GM21360 (cell line): ENCODE data around the gene BTF3L4.
"Not testable (repeated sequence)": the region's sequence is repeated elsewhere in the genome, so short reads cannot be mapped to it uniquely, and the experiment has no call there.

Source experiments
- ATAC-seq: cut with Tn5 transposase; IDR thresholded peaks from one replicate; pipeline ENCODE4 v1.9.1; 2021; ENCODE audit warnings: mild to moderate bottlenecking, moderate library complexity; ENCODE audit not compliant: unreplicated experiment

The BTF3L4 gene

DNA sequence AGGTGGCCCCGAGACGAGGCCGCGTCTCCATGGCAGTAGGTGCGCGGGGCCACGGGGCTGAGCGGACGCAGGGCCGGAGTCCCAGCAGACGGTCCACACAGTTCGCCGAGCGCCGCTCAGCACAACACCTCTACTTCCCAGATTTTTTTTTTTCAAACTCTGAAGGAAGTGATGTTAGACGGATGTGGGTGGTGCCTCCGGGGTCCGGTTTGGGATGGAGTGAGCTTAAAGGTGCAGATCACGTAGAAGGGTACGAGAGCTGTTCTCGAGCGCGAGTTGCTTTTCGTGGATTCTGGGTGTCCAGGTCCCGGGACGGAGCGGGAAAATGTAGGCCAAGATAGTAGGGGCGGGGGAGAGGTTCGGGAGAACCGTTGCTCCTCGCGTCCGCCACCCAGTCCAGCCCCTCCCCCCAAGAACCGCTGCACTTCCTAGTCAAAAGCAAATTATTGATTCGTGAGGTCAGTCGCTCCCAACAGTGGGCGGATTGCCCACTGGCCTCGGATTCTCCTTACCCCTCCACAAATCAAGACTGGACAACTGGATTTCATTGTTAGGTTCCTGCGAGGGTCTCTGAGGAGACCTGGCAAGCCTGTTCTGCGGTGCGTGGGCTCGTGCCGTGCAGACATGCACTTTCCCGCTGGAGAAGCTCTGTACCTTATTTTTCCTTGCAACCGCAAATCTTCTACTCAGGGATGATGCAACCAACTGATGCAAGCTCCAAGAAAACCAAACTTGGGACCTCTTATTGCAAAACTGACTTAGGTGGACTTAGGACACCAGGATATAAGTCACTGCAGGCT lies 829 bp upstream of the BTF3L4 start, which contains the start of gene TXNDC12:
TXNDC12 (minus strand) TSS at position 126 of the 800 bp plus-strand sequence; CDS start at position 31, 95 bp downstream.
- ATAC-seq = peak; percentile 33

DNA sequence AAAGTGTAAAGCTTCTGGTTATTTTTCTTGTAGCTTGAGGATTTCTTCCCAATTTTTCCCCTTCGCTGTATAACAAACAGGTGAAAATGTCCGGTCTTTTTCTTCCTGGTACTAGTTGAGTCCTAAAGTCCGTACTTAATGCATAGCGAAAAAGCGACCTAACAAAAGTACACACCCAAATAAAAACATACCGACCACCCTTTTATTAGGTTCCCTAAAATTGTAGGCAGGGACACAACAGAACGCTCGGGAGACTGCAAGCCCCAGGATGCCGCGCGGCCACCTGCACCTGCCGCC lies 281 bp upstream of the BTF3L4 start:
- ATAC-seq = no peak

DNA sequence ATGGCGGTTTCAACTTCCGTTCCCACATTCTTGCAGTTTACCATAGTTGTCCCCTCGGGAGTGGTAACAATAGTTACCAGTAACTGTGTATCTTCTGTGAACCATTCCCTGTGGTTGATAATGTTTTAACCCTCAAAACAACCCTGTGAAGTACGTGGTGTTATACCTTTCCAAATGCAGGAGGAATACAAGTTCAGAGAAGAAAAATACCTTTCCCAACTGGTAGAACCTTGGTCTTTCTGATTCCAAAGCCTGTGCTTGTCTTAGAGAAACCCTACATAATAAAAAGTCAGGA lies 789 bp downstream of the BTF3L4 start:
- ATAC-seq = peak; percentile 32

DNA sequence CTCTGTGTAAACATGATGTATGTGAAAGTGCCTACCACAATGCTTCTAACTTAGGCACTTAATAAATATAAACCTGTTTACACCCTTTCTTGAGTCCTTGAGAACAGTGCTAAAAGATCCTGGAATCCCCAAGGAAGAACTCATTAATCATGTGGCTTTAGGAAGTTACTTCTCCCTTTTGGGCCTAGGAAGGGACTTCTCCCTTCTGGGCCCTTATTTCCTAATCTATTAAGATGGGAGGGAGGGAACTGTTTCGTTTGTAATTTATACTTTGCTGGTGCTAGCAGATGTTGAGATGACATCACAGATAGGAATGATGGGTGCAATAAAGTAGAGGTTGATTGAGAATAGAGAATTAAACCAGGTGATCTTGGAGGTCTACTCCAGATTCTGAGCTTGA lies 1.2 kb downstream of the BTF3L4 start:
- ATAC-seq = no peak

DNA sequence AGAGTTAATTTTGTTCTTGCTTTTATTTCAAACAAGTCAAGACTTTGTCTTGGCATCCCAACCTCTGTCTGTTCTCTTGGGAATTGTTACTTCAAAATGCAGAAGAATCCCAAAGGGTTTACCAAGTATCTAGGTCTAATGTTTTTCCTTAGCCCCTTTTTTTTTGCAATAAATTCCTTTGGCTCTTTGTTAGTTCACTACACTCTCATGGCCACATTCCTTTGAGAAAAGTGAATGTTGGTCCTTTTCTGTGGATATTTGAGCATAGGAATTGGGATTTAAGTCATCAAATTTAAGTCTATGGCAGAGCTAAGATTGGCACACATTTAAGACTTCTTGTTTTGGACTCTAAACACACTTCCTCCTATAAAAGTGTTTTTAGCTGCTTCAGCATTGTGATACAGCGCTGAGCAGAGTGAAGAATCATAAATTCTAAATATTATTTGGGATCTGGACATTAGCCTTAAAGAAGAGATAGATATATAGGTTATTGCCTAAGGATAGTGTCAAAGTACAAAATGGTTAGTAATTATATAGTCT lies 1.9 kb downstream of the BTF3L4 start:
- ATAC-seq = no peak

DNA sequence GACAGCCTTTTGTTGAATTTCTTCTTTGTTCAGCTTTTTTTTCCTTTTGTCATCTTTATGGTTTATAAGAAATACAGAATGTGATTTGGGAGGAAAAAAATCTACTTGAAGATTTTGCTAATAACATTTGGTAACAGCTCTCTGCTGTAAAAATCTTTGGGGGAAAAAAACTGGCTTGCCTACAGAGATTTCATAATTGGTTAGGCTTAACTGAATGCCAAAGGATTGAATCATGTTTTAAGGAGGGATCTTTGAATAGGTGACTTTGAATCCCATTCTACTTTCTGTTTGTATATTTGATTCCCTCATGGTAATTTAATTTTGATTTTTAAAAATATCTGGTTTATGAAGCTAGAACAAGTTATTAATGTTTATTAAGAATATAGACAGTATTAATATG lies 3.2 kb downstream of the BTF3L4 start:
- ATAC-seq = no peak

DNA sequence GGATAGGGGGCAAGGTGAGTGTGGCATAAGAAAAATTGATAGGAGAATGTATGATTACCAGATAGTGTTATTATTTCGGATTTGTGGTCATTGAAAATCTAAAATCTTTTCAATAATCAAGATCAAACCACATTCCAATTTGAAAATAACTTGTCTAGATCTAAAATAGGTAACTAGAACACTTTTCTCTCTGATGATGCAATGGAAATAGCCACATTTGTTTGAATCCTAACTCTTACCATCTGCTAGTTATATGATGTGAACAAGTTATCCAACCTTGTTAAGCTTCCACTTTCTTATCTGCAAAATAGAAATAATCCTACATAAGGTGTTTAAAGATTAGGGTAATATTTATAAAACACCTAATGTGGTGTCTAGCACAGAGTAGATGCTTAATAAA lies 3.8 kb downstream of the BTF3L4 start:
- ATAC-seq = no peak

DNA sequence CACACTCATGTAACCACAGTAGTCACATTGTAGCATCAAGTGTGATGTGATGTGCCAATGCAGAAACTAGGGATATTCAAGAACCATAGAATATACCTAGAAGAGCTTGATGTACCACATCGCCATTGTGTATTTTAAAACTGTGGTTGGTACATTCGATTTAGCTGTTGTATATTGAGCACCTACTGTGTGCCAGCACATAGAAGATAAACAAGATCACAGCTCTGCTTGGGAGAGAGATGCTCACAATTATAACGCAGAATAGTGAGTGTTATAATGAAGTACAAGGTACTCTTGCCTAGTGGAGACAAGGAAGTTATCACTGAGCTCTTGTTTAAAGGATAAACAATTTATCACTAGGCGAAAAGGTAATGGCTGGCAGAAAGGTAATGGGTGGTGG lies 4.7 kb downstream of the BTF3L4 start:
- no peak for ATAC-seq

DNA sequence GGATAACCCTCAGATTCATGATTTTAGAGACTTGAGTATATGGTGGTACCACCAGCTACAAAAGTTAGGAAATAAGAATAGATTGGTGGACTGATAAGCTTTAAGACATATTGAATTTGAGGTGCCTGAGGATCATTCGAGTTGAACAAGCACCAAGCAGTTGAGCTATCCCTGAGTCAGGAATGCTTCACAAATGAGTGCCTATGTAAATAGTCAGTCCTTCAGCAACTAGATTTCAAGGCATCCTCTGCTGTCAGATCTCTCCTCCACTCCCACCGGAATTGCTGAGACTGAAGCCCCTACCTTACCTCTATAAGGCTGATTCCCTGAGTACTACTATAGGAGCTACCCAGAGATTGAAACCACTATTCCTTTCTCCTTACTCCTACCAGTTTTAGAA lies 7.1 kb downstream of the BTF3L4 start:
- ATAC-seq = no peak

DNA sequence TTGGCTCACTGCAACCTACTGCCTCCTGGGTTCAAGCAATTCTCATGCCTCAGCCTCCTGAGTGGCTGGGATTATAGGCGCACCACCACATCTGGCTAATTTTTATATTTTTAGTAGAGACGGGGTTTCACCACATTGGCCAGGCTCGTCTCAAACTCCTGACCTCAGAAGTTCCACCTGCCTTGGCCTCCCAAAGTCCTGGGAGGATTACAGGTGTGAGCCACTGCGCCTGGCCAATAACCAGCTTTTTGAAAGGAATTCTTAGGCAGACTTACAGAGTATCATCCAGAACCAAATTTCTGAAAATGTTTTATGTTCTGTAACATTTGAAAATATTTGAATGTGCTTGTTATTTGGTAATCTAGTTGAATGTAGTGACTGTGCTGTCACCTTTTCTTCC lies 14.6 kb downstream of the BTF3L4 start:
- ATAC-seq = no peak

DNA sequence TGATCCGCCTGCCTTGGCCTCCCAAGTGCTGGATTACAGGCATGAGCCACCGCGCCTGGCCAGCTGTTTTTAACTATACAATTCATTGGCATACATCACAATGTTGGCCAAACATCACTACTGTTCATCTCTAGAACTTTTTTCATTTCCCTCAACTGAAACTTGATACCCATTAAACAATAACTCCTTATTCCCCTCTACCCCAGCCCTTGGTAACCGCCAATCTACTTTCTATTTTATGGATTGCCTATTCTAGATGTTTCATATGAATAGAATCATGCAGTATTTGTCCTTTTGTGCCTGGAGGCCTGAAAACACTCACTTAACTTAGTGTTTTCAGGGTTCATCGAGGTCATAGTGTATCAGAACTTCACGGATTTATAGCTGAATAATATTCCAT lies 16.2 kb downstream of the BTF3L4 start:
- no peak for ATAC-seq

DNA sequence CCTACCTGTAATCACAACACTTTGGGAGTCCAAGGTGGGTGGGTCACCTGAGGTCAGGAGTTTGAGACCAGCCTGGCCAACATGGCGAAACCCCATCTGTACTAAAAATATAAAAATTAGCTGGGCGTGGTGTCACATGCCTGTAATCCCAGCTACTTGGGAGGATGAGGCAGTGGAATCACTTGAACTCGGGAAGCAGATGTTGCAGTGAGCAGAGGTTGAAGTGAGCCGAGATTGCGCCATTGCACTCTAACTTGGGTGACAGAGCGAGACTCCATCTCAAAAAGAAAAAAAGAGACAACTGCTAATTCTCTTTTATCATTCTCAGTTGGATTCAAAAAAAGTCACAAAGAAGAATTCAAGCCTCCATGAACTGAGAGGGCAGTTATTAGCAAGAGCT lies 21.2 kb downstream of the BTF3L4 start:
- not testable (repeated sequence) for ATAC-seq

DNA sequence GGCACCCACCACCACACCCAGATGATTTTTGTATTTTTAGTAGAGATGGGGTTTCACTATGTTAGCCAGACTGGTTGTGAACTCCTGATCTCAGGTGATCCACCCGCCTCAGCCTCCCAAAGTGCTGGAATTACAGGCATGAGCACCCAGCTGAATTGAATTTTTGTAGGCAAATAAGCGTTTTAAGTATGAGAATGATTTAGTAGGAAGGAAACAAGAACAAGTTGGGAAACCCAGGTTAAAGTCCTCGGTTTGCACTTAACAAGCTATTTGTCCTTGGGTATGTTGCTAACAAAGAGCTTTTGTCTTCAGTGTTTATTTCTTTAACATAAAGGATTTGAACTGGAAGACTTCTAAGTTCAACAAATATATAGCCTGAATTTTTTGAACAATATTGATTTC lies 23.9 kb downstream of the BTF3L4 start:
- ATAC-seq = no peak

DNA sequence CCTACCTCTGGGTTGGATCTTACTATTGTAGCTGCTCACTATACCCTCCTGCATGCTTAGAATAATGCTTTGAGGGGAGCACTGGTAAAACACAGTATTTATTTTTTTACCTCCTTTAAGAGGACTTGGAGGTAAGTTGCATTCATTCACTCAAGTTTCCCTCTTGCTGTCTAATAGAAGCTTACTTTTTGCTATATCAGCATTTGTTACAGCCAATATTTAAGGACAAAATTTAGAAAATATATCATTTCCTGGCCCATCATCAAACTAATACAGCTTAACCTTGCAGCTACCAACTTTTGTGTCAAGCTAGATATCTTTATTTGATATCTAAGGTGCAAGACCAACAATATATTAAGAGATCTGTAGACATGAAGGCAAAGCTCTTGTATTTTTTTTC lies 31.8 kb downstream of the BTF3L4 start:
- not testable (repeated sequence) for ATAC-seq

DNA sequence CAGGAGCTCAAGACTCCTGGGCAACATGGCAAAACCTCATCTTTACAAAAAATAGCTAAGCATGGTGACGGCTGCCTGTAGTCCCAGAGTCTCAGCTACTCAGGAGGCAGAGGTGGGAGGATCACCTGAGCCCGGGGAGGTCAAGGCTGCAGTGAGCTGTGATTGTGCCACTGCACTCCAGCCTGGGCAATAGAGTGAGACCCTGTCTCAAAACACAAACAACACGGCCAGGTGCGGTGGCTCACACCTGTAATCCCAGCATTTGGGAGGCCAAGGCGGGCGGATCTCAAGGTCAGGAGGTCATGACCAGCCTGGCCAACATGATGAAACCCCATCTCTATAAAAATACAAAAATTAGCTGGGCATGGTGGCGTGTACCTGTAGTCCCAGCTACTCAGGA lies 38.2 kb downstream of the BTF3L4 start:
- not testable (repeated sequence) for ATAC-seq

DNA sequence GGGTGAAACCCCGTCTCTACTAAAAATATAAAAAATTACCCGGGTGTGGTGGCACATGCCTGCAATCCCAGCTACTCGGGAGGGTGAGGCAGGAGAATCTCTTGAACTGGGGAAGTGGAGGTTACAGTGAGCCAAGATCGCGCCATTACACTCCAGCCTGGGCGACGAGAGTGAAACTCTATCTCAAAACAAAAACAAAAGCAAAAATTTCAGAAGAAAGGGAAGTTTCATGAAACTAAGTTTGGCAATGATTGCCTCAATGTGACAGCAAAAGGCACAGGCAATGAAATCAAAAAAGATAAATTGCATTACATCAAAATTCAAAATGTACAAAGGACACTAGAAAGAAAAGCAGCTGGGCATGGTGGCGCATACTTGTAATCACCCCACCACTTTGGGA lies 40.1 kb downstream of the BTF3L4 start:
- ATAC-seq = no peak

DNA sequence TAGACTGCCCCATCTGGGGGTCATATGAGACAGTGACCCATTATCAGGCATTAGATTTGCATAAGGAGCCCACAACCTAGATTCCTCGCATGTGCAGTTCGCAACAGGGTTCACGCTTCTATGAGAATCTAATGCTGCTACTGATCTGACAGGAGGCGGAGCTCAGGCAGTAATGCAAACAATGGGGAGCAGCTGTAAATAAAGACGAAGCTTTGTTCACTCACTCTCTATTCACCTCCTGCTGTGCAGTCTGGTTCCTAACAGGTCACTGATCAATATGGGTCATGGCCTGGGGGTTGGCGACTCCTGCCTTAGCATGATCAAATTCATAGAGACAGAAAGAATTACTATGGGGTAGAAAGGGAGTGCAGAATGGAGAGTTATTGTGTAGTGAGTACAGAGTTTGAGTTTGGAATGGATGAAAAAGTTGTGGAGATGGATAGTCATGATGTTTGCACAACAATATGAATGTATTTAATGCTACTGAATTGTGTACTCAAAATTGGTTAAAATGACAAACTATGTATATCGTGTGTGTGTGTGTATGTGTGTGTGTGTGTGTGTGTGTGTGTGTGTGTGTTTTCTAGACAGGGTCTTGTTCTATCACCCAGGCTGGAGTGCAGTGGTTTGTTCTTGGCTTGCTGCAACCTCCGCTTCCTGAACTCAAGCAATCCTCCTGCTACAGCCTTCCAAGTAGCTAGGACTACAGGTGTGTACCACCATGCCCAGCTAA lies 42.2 kb downstream of the BTF3L4 start:
- ATAC-seq = no peak

DNA sequence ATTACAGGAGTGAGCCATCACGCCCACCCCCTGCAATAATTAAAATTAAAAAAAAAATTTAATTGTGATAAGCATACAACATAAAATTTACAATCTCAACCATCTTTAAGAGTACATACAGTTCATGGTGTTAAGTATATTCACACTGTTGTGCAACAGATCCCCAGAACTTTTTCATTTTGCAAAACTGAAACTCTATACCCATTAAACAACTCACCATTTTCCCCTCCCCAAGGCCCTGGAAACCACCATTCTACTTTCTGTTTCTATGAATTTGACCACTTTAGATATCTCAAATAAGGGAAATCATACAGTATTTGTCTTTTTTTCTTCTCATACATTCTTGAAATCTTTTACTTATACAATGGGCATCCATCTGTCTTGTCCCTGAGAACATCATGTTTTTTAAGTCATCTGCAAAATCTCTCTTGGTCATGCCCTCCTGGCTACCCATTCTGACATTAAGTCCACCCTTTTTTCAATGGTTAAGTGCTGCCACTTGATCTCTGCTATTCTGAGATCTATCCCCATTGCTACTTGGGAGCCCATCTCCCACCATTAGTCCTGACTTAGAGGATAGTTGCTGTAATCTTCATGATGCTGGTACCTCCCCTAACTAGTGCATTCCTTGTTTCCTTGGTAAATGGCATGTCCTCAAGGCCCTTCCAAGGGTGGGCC lies 46.4 kb downstream of the BTF3L4 start:
- no peak for ATAC-seq

DNA sequence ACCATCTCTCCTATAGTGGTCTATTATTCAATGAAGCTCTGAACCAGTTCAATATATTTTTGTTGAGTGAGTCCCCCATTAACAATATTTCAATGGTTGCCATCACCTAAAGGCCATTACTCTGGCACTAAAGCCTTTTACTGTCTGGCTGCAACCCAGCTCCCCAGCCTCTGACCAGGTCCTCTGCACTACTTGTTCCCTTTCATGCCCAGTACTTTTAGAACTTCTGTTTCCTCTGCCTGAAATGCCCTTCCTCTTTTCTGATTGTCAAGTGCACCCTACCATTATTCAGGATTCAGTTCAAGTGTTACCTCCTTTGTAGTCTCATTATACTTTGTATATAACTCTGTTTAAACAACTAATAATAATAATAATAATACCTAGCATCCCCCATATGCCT lies 55.4 kb downstream of the BTF3L4 start:
- no peak for ATAC-seq

DNA sequence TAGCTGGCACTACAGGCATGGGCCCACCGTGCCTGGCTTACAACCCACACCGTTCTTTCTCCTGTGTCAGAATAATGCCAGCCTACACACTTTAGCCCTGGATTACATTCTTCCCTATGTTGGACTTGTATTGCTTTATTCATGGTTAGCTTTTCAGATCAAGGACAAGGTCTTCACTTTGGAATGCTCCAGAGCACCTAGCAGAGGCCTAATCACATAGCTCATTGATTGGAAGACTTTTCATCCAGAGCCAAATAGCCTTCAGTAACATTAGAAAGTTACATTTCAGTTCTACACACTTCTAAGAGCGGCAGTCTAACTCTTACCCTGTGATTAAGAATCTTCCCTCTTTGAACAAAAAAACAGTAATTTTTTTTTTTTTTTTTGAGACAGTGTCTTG lies 56.4 kb downstream of the BTF3L4 start:
- no peak for ATAC-seq

DNA sequence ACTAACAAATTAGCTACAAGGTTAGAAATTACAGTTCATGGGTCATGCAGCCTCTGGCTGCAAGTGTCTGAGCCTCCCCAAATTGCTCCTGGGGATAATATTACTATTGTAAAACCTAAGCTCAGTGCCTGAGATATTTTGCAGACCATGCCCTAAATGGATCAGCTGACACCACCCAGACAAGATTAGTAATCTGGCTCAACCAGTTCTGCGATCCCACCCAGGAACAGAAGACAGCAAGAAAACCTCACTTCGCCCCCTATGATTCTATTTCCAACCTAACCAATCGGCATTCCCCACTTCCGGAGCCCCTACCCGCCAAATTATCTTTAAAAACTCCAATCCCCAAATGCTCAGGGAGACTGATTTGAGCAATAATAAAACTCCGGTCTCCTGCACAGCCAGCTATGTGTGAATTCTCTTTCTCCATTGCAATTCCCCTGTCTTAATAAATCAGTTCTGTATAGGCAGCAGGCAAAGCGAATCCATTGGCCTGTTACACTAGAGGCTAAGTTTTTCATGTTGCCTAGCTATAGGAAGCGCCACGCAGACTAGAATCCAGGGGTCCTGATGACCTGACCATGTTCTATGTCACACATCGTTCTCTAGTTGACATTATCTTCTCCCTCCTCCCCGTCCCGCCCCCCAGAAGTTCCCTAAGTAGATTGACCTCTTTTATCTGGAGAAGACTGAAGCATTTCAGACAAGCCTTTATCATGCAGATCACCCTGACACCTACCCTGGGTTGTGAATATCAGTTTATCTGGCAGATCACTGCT lies 63.4 kb downstream of the BTF3L4 start:
- ATAC-seq = no peak
